Astrocyte (in vitro differentiated cells and primary cell): ENCODE measurements around the gene SEMA3G.

ENCODE experiments used
- CTCF ChIP-seq: IDR thresholded peaks from 2 replicates; pipeline ENCODE4 v1.5.1; 2011; ENCODE audit warnings: low read depth, mild to moderate bottlenecking, inconsistent platforms, low read length, moderate library complexity; ENCODE audit not compliant: insufficient read depth
- EZH2 ChIP-seq: IDR thresholded peaks from 2 replicates; pipeline ENCODE4 v1.6.1; 2012; ENCODE audit warnings: mild to moderate bottlenecking, low read length, inconsistent platforms; ENCODE audit not compliant: insufficient read depth

GRCh38 chr3:52453496-52454249, 8.8 kb upstream of the SEMA3G start, which contains the start of gene TNNC1:
- no peak for TF ChIP-seq CTCF
- no peak for TF ChIP-seq EZH2
